SK-N-SH treated with all-trans-retinoic acid at 6 μM for 48 hours (cell line): Measurements from ENCODE around the gene TMEM135.

ENCODE experiments used
- ATAC-seq: fragments of 200-7000 bp; cut with Tn5 transposase; 3 replicates; pipeline ENCODE4 v1.9.1; 2020; ENCODE audit warnings: mild to moderate bottlenecking, moderate library complexity
- ARNTL ChIP-seq: fragments of 450-650 bp; formaldehyde crosslinking; IDR thresholded peaks from 2 replicates; pipeline ENCODE4 v1.5.0; 2020; ENCODE audit warnings: low read depth, mild to moderate bottlenecking, moderate library complexity, borderline replicate concordance
- BACH2 ChIP-seq: fragments of 250-450 bp; sonication (Bioruptor Pico); IDR thresholded peaks from 2 replicates; pipeline ENCODE4 v1.9.0; 2021; ENCODE audit warnings: mild to moderate bottlenecking, borderline replicate concordance
- CSDC2 ChIP-seq: fragments of 250-450 bp; sonication (Bioruptor Pico); IDR thresholded peaks from 2 replicates; pipeline ENCODE4 v1.5.0; 2020; ENCODE audit warnings: mild to moderate bottlenecking, moderate library complexity
- ESRRG ChIP-seq: fragments of 250-450 bp; sonication (Bioruptor Pico); IDR thresholded peaks from 2 replicates; pipeline ENCODE4 v1.6.1; 2021; ENCODE audit warnings: mild to moderate bottlenecking
- GLIS3 ChIP-seq: fragments of 250-450 bp; sonication (Bioruptor Pico); IDR thresholded peaks from 2 replicates; pipeline ENCODE4 v1.5.0; 2020; ENCODE audit warnings: mild to moderate bottlenecking, moderate library complexity
- ISL1 ChIP-seq: fragments of 250-450 bp; sonication (Bioruptor Pico); IDR thresholded peaks from 2 replicates; pipeline ENCODE4 v2.1.2; 2022; ENCODE audit warnings: mild to moderate bottlenecking, moderate library complexity
- OSR1 ChIP-seq: fragments of 250-450 bp; sonication (Bioruptor Pico); IDR thresholded peaks from 2 replicates; pipeline ENCODE4 v1.8.0; 2022; ENCODE audit warnings: moderate library complexity, mild to moderate bottlenecking, inconsistent platforms
- PPARA ChIP-seq: fragments of 250-450 bp; sonication (Bioruptor Pico); IDR thresholded peaks from 2 replicates; pipeline ENCODE4 v1.5.0; 2020; ENCODE audit warnings: mild to moderate bottlenecking, borderline replicate concordance
- RARB ChIP-seq: fragments of 250-450 bp; sonication (Bioruptor Pico); IDR thresholded peaks from 2 replicates; pipeline ENCODE4 v1.8.0; 2021; ENCODE audit warnings: mild to moderate bottlenecking, moderate library complexity
- SNAI2 ChIP-seq: fragments of 250-450 bp; sonication (Bioruptor Pico); IDR thresholded peaks from 2 replicates; pipeline ENCODE4 v1.5.0; 2020; ENCODE audit warnings: mild to moderate bottlenecking, moderate library complexity
- TCF4 ChIP-seq: fragments of 250-450 bp; sonication (Bioruptor Pico); IDR thresholded peaks from 2 replicates; pipeline ENCODE4 v1.8.0; 2021; ENCODE audit warnings: mild to moderate bottlenecking, moderate library complexity, borderline replicate concordance
- TOX ChIP-seq: fragments of 250-450 bp; sonication (Bioruptor Pico); IDR thresholded peaks from 2 replicates; pipeline ENCODE4 v1.8.0; 2021; ENCODE audit warnings: mild to moderate bottlenecking, moderate library complexity, borderline replicate concordance
- ZC3H10 ChIP-seq: fragments of 250-450 bp; sonication (Bioruptor Pico); IDR thresholded peaks from 2 replicates; pipeline ENCODE4 v1.5.1; 2021; ENCODE audit warnings: mild to moderate bottlenecking, moderate library complexity
- ZFP3 ChIP-seq: fragments of 250-450 bp; sonication (Bioruptor Pico); IDR thresholded peaks from 2 replicates; pipeline ENCODE4 v1.5.0; 2020; ENCODE audit warnings: mild to moderate bottlenecking, moderate library complexity
- ZNF565 ChIP-seq: fragments of 450-650 bp; formaldehyde crosslinking; conservative IDR thresholded peaks from 2 replicates; pipeline ENCODE4 v1.5.0; 2020; ENCODE audit warnings: low read depth, mild to moderate bottlenecking, moderate library complexity
- ZNF70 ChIP-seq: fragments of 450-650 bp; formaldehyde crosslinking; IDR thresholded peaks from 2 replicates; pipeline ENCODE4 v1.5.0; 2020; ENCODE audit warnings: mild to moderate bottlenecking, moderate library complexity
- ZNF8 ChIP-seq: fragments of 450-650 bp; formaldehyde crosslinking; IDR thresholded peaks from 2 replicates; pipeline ENCODE4 v1.5.0; 2020; ENCODE audit warnings: mild to moderate bottlenecking, moderate library complexity
- TF ChIP-seq, protein P1 (sequence below): fragments of 250-450 bp; sonication (Bioruptor Pico); IDR thresholded peaks from 2 replicates; pipeline ENCODE4 v1.8.0; 2020; ENCODE audit warnings: mild to moderate bottlenecking, moderate library complexity, borderline replicate concordance
- TF ChIP-seq, protein P2 (sequence below): fragments of 250-450 bp; sonication (Bioruptor Pico); IDR thresholded peaks from 2 replicates; pipeline ENCODE4 v1.5.0; 2020; ENCODE audit warnings: mild to moderate bottlenecking, moderate library complexity
- TF ChIP-seq, protein P3 (sequence below): fragments of 250-450 bp; sonication (Bioruptor Pico); IDR thresholded peaks from 2 replicates; pipeline ENCODE4 v1.5.1; 2020; ENCODE audit warnings: low read depth, mild to moderate bottlenecking, moderate library complexity
- TF ChIP-seq, protein P4 (sequence below): fragments of 250-450 bp; sonication (Bioruptor Pico); IDR thresholded peaks from 2 replicates; pipeline ENCODE4 v1.8.0; 2021; ENCODE audit warnings: low read depth, mild to moderate bottlenecking, moderate library complexity, borderline replicate concordance

The TMEM135 gene

DNA sequence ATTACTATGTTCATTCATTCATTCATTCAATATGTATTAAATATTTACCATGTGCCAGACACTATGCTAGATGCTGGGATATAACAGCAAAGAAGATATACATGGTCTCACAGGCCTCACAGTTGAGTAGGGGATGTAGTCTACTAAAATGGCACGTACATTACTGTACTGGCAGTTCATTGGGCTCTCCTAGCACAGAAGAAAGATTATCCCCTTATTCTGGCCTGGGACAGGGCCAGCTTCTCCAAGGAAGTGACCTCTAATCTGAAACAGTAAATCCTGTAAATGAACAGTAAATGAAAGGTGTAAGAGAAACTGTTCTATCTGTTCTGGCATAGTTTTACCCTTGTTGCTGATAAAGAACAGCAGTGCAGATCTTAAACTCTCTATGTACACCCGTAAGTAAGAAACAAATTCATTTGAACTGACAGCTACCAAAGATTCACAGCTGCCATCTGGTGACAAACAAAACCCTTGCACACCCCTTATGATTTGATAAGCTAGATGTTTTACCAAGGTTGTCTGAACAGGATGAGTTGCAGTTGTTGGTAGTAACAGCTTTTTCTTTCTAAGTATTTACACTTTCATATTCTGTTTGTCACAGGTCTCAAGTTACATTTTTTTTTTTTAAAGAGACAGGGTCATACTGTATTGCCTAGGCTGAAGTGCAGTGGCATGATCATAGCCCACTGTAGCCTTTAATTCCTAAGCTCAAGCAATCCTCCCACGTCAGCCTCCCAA is 263.1 kb downstream of the TMEM135 start:
- TF ChIP-seq ZFP3 (CRISPR knock-in tag) (no peak), ARNTL (CRISPR knock-in tag) (no peak), ISL1 (CRISPR knock-in tag) (no peak), TOX (no peak), PPARA (no peak), ZC3H10 (CRISPR knock-in tag) (no peak), SNAI2 (CRISPR knock-in tag) (no peak), BACH2 (CRISPR knock-in tag) (no peak), ZNF8 (CRISPR knock-in tag) (no peak), GLIS3 (CRISPR knock-in tag) (no peak), ZNF565 (CRISPR knock-in tag) (no peak), CSDC2 (CRISPR knock-in tag) (no peak), OSR1 (CRISPR knock-in tag) (no peak), ESRRG (CRISPR knock-in tag) (no peak)
- TF ChIP-seq, protein P1, sequence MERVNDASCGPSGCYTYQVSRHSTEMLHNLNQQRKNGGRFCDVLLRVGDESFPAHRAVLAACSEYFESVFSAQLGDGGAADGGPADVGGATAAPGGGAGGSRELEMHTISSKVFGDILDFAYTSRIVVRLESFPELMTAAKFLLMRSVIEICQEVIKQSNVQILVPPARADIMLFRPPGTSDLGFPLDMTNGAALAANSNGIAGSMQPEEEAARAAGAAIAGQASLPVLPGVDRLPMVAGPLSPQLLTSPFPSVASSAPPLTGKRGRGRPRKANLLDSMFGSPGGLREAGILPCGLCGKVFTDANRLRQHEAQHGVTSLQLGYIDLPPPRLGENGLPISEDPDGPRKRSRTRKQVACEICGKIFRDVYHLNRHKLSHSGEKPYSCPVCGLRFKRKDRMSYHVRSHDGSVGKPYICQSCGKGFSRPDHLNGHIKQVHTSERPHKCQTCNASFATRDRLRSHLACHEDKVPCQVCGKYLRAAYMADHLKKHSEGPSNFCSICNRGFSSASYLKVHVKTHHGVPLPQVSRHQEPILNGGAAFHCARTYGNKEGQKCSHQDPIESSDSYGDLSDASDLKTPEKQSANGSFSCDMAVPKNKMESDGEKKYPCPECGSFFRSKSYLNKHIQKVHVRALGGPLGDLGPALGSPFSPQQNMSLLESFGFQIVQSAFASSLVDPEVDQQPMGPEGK (CRISPR knock-in tag), result no peak
- TF ChIP-seq, protein P2, sequence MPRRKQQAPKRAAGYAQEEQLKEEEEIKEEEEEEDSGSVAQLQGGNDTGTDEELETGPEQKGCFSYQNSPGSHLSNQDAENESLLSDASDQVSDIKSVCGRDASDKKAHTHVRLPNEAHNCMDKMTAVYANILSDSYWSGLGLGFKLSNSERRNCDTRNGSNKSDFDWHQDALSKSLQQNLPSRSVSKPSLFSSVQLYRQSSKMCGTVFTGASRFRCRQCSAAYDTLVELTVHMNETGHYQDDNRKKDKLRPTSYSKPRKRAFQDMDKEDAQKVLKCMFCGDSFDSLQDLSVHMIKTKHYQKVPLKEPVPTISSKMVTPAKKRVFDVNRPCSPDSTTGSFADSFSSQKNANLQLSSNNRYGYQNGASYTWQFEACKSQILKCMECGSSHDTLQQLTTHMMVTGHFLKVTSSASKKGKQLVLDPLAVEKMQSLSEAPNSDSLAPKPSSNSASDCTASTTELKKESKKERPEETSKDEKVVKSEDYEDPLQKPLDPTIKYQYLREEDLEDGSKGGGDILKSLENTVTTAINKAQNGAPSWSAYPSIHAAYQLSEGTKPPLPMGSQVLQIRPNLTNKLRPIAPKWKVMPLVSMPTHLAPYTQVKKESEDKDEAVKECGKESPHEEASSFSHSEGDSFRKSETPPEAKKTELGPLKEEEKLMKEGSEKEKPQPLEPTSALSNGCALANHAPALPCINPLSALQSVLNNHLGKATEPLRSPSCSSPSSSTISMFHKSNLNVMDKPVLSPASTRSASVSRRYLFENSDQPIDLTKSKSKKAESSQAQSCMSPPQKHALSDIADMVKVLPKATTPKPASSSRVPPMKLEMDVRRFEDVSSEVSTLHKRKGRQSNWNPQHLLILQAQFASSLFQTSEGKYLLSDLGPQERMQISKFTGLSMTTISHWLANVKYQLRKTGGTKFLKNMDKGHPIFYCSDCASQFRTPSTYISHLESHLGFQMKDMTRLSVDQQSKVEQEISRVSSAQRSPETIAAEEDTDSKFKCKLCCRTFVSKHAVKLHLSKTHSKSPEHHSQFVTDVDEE (CRISPR knock-in tag), result no peak
- TF ChIP-seq, all 23 proteins: peak for 0
- peak; percentile 71 for ATAC-seq

DNA sequence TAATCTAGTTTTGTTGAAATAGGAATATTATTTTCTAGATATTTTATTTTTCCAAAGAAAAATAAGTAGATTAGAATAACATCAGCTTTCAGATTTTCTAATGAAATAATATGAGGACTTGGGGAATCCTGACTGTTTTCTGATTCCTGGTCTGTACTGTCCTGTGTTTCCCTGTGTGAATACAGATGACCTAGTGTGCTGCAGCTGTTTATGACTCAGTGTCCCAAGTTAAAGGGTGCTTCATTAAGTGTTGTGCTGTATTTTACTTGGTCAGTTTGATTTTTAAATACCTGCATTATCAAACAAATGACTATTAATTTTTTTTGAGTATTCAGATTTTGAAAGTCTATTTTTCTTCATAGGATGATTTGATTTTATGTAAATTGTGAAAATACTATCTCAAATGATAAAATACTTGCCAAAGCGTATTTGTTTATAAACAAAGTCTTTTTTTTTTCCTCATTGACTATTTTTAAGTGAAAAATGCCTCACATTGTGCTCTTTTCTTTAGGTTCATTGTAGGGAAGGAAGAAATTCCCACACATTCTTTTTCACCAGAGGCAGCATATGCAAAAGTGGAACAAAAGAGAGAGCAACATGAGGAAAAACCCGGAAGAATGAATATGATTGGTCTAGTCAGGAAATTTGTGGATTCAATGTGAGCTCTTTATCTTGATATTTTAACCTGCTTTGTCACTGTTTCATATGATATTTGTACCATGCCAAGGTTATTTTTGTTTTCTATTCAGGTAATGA is 264.2 kb downstream of the TMEM135 start:
- TF ChIP-seq, protein P3, sequence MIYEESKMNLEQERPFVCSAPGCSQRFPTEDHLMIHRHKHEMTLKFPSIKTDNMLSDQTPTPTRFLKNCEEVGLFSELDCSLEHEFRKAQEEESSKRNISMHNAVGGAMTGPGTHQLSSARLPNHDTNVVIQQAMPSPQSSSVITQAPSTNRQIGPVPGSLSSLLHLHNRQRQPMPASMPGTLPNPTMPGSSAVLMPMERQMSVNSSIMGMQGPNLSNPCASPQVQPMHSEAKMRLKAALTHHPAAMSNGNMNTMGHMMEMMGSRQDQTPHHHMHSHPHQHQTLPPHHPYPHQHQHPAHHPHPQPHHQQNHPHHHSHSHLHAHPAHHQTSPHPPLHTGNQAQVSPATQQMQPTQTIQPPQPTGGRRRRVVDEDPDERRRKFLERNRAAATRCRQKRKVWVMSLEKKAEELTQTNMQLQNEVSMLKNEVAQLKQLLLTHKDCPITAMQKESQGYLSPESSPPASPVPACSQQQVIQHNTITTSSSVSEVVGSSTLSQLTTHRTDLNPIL (CRISPR knock-in tag), result no peak
- TF ChIP-seq BACH2 (CRISPR knock-in tag), result no peak
- no peak for TF ChIP-seq CSDC2 (CRISPR knock-in tag)
- no peak for TF ChIP-seq ZNF70 (CRISPR knock-in tag)
- TF ChIP-seq, protein P2 (CRISPR knock-in tag), result no peak
- no peak for TF ChIP-seq ZC3H10 (CRISPR knock-in tag)
- TF ChIP-seq TCF4 (CRISPR knock-in tag), result no peak
- TF ChIP-seq, protein P1 (CRISPR knock-in tag), result no peak
- no peak for TF ChIP-seq ISL1 (CRISPR knock-in tag)
- no peak for TF ChIP-seq ZFP3 (CRISPR knock-in tag)
- no peak for TF ChIP-seq RARB (CRISPR knock-in tag)
- TF ChIP-seq, protein P4, sequence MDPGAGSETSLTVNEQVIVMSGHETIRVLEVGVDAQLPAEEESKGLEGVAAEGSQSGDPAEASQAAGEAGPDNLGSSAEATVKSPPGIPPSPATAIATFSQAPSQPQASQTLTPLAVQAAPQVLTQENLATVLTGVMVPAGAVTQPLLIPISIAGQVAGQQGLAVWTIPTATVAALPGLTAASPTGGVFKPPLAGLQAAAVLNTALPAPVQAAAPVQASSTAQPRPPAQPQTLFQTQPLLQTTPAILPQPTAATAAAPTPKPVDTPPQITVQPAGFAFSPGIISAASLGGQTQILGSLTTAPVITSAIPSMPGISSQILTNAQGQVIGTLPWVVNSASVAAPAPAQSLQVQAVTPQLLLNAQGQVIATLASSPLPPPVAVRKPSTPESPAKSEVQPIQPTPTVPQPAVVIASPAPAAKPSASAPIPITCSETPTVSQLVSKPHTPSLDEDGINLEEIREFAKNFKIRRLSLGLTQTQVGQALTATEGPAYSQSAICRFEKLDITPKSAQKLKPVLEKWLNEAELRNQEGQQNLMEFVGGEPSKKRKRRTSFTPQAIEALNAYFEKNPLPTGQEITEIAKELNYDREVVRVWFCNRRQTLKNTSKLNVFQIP (CRISPR knock-in tag), result no peak
- TF ChIP-seq ZNF8 (CRISPR knock-in tag), result no peak
- TF ChIP-seq ESRRG (CRISPR knock-in tag), result no peak
- no peak for TF ChIP-seq SNAI2 (CRISPR knock-in tag)
- no peak for TF ChIP-seq PPARA
- no peak for TF ChIP-seq GLIS3 (CRISPR knock-in tag)
- no peak for TF ChIP-seq ZNF565 (CRISPR knock-in tag)
- TF ChIP-seq TOX, result no peak
- no peak for ATAC-seq
